ENCODE results near the gene SULF2. TPM values are rescaled to one million over a fixed set of nuclear protein-coding genes. Genes with fewer than 3 reads are reported as not detected.
A peak's percentile ranks its signal among the peaks of the same experiment; 100 is the strongest.

The SULF2 gene
- total and polyA plus RNA-seq, 2 of the 13 experiments (the other 11 are each of a cell fraction or from before 2014, with no cell fraction given), result 7.2 to 50.9 TPM

GRCh38 chr20:47727170-47727880 lies 58.0 kb downstream of the SULF2 start:
- H3K4me2 ChIP-seq (ENCODE audit: low read depth, low read length), result no peak overlapping the region
- no peaks in the 10 kb centered on the region for H4K20me1 ChIP-seq (ENCODE audit: insufficient read depth, low read length)
- H3K36me3 ChIP-seq (replicated peaks in 1 of 2; ENCODE audit: control insufficient read depth in 1 of 2, insufficient read depth in 2 of 2, low read length in 2 of 2), result 0 out of 5 replicates have a peak, but pooled peaks cover 0 to 3% of the 10 kb centered on the region in 2 experiments
- no peak overlapping the region for H2AFZ ChIP-seq (ENCODE audit: low read length)
- BruUV-seq (replicated peaks), result no TSS peak
- in situ Hi-C loops (cut with HindIII; ENCODE audit: extremely low pct_ligation_motif_present, low pct_unique_long_range_greater_than_20kb) (no loop called here), intact Hi-C loops (cut with micrococcal nuclease; ENCODE audit: unreplicated experiment) (loop anchor here (5.0 kb wide), 1 partner anchor 50 kb away; no protein-coding TSS in a partner anchor)
- TF ChIP-seq ATF1 (CRISPR knock-in tag; IDR thresholded peaks at IDR 0.05) (no peak), ZBTB33 (CRISPR knock-in tag; IDR thresholded peaks at IDR 0.05) (peak; percentile 49; the same call in 1 of the 2 replicates), ZNF788 (CRISPR knock-in tag; IDR thresholded peaks at IDR 0.05; ENCODE audit: borderline replicate concordance) (0 out of 2 replicates have a peak, but pooled peaks have one; percentile 14)
- TF ChIP-seq, protein P1, sequence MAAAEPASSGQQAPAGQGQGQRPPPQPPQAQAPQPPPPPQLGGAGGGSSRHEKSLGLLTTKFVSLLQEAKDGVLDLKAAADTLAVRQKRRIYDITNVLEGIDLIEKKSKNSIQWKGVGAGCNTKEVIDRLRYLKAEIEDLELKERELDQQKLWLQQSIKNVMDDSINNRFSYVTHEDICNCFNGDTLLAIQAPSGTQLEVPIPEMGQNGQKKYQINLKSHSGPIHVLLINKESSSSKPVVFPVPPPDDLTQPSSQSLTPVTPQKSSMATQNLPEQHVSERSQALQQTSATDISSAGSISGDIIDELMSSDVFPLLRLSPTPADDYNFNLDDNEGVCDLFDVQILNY (CRISPR knock-in tag; conservative IDR thresholded peaks at IDR 0.05), result no peak
- H3K27ac ChIP-seq (ENCODE audit: extremely low read length, insufficient read depth, low read length), result no peak overlapping the region
- FAIRE-seq (no peak), DNase-seq (ENCODE audit: low spot score) (no peak), ATAC-seq (no peak)
- 75% methylated on average over 18 of the region's 18 CpGs for WGBS (ENCODE audit: low lambda C conversion rate)
- no peaks in the 10 kb centered on the region for H3K79me2 ChIP-seq (ENCODE audit: insufficient read depth, low read length)
- no peak overlapping the region for H3K4me3 ChIP-seq (replicated peaks in 1 of 3; ENCODE audit: insufficient read depth in 1 of 3, low read depth in 2 of 3, low read length in 3 of 3)
- H3K9ac ChIP-seq (ENCODE audit: insufficient read depth, low read depth, low read length), result no peak overlapping the region
- no peaks in the 10 kb centered on the region for H3K27me3 ChIP-seq (ENCODE audit: control insufficient read depth in 1 of 2, insufficient read depth in 2 of 2, low read length in 2 of 2)
- ChIA-PET POLR2A (no interaction called here), CTCF (ENCODE audit: low intra/inter-chr PET ratio, low total read pairs) (no interaction called here)
- H3K9me3 ChIP-seq (ENCODE audit: low read length), result no peaks in the 10 kb centered on the region
- H3K4me1 ChIP-seq (ENCODE audit: insufficient read depth, low read length), result peaks cover 23% of the 10 kb centered on the region

Measured in HepG2 (cell line).